ENCODE results near the gene NAPA.

DNA sequence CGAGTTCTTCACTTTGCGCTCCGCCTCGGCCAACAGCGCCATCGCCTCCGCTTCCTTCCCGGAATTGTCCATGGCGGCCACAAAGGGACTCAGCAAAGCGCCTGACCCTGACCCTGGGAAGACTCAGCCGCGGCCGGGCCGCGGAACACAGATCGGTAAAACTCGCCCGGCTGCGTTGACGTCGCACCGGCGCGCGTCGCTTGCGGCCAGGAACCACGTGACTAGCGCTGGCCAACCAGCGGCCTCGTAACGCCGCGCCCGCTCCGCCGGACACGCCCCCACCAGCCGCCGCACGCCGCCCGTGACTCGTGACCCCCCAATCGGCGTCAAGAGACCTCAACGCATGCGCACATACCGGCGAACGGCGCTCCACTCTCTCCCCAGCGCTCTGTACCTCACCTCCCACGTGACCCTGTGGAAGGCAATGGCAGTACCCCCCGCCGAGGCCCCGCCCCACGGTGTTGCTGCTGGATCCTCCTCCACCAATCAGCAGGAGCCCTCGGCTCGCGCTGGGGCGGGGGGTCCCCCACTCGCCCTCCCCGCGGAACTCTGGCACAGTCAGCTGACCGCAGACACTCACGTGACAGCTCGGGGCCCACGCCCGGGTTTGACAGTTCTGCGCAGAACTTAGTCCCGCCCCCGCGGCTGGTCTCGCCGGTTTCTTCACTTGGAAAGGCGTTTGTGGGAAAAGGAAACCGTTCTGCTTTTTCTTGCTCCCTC, at the start of gene NAPA:
- TF ChIP-seq GATA2 (IDR thresholded peaks at IDR 0.05; ENCODE audit: low read depth, low read length) (no peak), GATA3 (IDR thresholded peaks at IDR 0.05; ENCODE audit: low read depth, low read length) (no peak)
